Stimulated activated CD4-positive, alpha-beta T cell treated with anti-CD3 and anti-CD28 coated beads, Interleukin-15, amount 100 ng/mL, for 48 hours (primary cell): ENCODE results near the gene FBXO47.
"Not testable (repeated sequence)": the region's sequence is repeated elsewhere in the genome, so short reads cannot be mapped to it uniquely, and the experiment has no call there.

Experiments used
- DNase-seq, 2 donors: peaks; one replicate each; pipeline ENCODE4 v3.0.0-alpha.2; 2020; ENCODE audit warnings: low read depth in 2 of 2

FBXO47 gene

GRCh38 chr17:38980490-38981217, 13.5 kb upstream of the FBXO47 start:
- DNase-seq = no peak

GRCh38 chr17:38978180-38978579, 11.0 kb upstream of the FBXO47 start:
- no peak for DNase-seq

GRCh38 chr17:38976187-38976551, 9.0 kb upstream of the FBXO47 start:
- DNase-seq = not testable (repeated sequence)

- DNase-seq = no peak
These were observed 3.6 kb upstream of the FBXO47 start for GRCh38 chr17:38970804-38971203.

- no peak for DNase-seq
These were observed 2.9 kb upstream of the FBXO47 start for GRCh38 chr17:38970128-38970527.

- no peak for DNase-seq
These were observed 2.1 kb upstream of the FBXO47 start for GRCh38 chr17:38969281-38969680.

GRCh38 chr17:38961413-38961812, 5.8 kb downstream of the FBXO47 start:
- no peak for DNase-seq

GRCh38 chr17:38960402-38960801, 6.8 kb downstream of the FBXO47 start:
- DNase-seq = no peak

GRCh38 chr17:38959508-38959907, 7.7 kb downstream of the FBXO47 start:
- DNase-seq = no peak

GRCh38 chr17:38958756-38959155, 8.4 kb downstream of the FBXO47 start:
- DNase-seq = no peak

GRCh38 chr17:38958326-38958725, 8.9 kb downstream of the FBXO47 start:
- DNase-seq = no peak

GRCh38 chr17:38953800-38954199, 13.4 kb downstream of the FBXO47 start:
- DNase-seq = not testable (repeated sequence)

GRCh38 chr17:38947189-38947588, 20.0 kb downstream of the FBXO47 start:
- no peak for DNase-seq

- peak in 1 of 2 donors; percentile 21 for DNase-seq
These were observed 23.6 kb downstream of the FBXO47 start for GRCh38 chr17:38943607-38944006.

- DNase-seq = no peak
These were observed 24.4 kb downstream of the FBXO47 start for GRCh38 chr17:38942696-38943334.

- no peak for DNase-seq
These were observed 26.8 kb downstream of the FBXO47 start for GRCh38 chr17:38940404-38940803.

- no peak for DNase-seq
These were observed 27.2 kb downstream of the FBXO47 start for GRCh38 chr17:38939987-38940386.

GRCh38 chr17:38933962-38934361, 33.2 kb downstream of the FBXO47 start:
- DNase-seq = not testable (repeated sequence)

GRCh38 chr17:38930782-38931181, 36.4 kb downstream of the FBXO47 start:
- DNase-seq = not testable (repeated sequence)

GRCh38 chr17:38926293-38927070, 40.7 kb downstream of the FBXO47 start:
- no peak for DNase-seq

GRCh38 chr17:38925263-38925995, 41.8 kb downstream of the FBXO47 start, which contains the start of gene LASP1NB:
TSS of gene LASP1NB (plus strand) at chr17:38925614.
- DNase-seq = peak in 1 of 2 donors; percentile 42
